Sigmoid colon (tissue), 7 donors: ENCODE results near the gene ASCL3. TPM values are rescaled to one million over a fixed set of nuclear protein-coding genes. Genes with fewer than 3 reads are reported as not detected.
"Not testable (repeated sequence)": the region's sequence is repeated elsewhere in the genome, so short reads cannot be mapped to it uniquely, and the experiment has no call there.

Source experiments
- DNase-seq: peaks from one replicate; pipeline ENCODE4 v3.0.0-alpha.2; 2019
- H3K27ac ChIP-seq, 4 donors: fragments of 200-600 bp; sonication (generic); one replicate each; pipeline ENCODE4 v1.5.1; 2016 to 2019; ENCODE audit warnings: mild to moderate bottlenecking in 1 of 4
- H3K27me3 ChIP-seq, 3 donors: fragments of 200-600 bp; sonication (generic); one replicate each; pipeline ENCODE4 v1.5.1; 2019; ENCODE audit warnings: mild to moderate bottlenecking in 1 of 3
- H3K36me3 ChIP-seq, 4 donors: fragments of 200-600 bp; sonication (generic); one replicate each; pipeline ENCODE4 v1.5.1; 2016 to 2019
- H3K4me1 ChIP-seq, 4 donors: fragments of 200-600 bp; sonication (generic); one replicate each; pipeline ENCODE4 v1.5.1; 2017 to 2019
- H3K4me3 ChIP-seq, 4 donors: fragments of 200-600 bp; sonication (generic); one replicate each; pipeline ENCODE4 v1.5.1; 2017 to 2019; ENCODE audit warnings: mild to moderate bottlenecking in 2 of 4, moderate library complexity in 1 of 4
- H3K9me3 ChIP-seq, 4 donors: fragments of 200-600 bp in 3 of 4; sonication (generic) in 3 of 4; one replicate each; pipeline versions ENCODE4 v1.5.1 to v1.6.1; 2013 to 2019
- CTCF ChIP-seq, 4 experiments: fragments of 450-650 bp in 3 of 4; fragments of 200-600 bp in 1 of 4; IDR thresholded peaks; one replicate each; pipeline ENCODE4 v1.5.1; 2016 to 2019; ENCODE audit warnings: antibody characterized with exemption in 4 of 4, mild to moderate bottlenecking in 3 of 4, moderate library complexity in 2 of 4
- EP300 ChIP-seq, 4 donors: sonication (generic); formaldehyde crosslinking; IDR thresholded peaks; one replicate each; pipeline ENCODE4 v1.6.1; 2017; ENCODE audit warnings: antibody characterized with exemption in 4 of 4
- POLR2A ChIP-seq, 2 donors: fragments of 450-650 bp; IDR thresholded peaks; one replicate each; pipeline ENCODE4 v1.6.1; 2016; ENCODE audit warnings: antibody characterized with exemption in 2 of 2, mild to moderate bottlenecking in 2 of 2, moderate library complexity in 2 of 2
- POLR2AphosphoS5 ChIP-seq, 4 donors: sonication (generic); formaldehyde crosslinking; IDR thresholded peaks; one replicate each; pipeline ENCODE4 v1.6.1; 2017; ENCODE audit warnings: antibody characterized with exemption in 4 of 4
- WGBS, 2 donors: extraction: QIAGEN DNeasy Blood & Tissue Kit; methylation state at CpG; one replicate each; pipeline ENCODE4 v1.1.7; 2013; 5-methylcytosine and 5-hydroxymethylcytosine counted together
- intact Hi-C: fragments of 100-400 bp; cut with DNase I; formaldehyde crosslinking; loops from one replicate; pipeline ENCODE4 v1.15.1; 2023
- polyA plus RNA-seq, 3 donors: library from polyadenylated mRNA; stranded (reverse); fragments of 200-250 nt; gene quantifications; one replicate each; pipeline ENCODE4 v1.2.3, GENCODE V29; 2013
- small RNA-seq, 3 donors: library from RNA; depleted of rRNA; stranded (forward); fragments of <200 nt; gene quantifications; one replicate each; pipeline ENCODE3, GENCODE V24; 2016
- total RNA-seq, 4 donors: library from RNA; depleted of rRNA; stranded (reverse); fragments of >200 nt; gene quantifications; one replicate each; pipeline ENCODE4 v1.1.0, GENCODE V29; 2016
- donor health status: healthy with polysubstance abuse.
- donor health status: Bipolar disorder and iron deficiency.
- donor health status: healthy.

Gene ASCL3
- total and polyA plus RNA-seq, 7 donors = not detected

- no peak for DNase-seq
- Histone ChIP-seq H3K27ac (no peak overlapping the region), H3K27me3 (no peaks in the 10 kb centered on the region), H3K36me3 (no peaks in the 10 kb centered on the region), H3K9me3 (no peaks in the 10 kb centered on the region), H3K4me1 (peaks cover 0 to 14% (median 10%) of the 10 kb centered on the region in 4 donors), H3K4me3 (no peak overlapping the region)
- intact Hi-C loops = no loop called here
- TF ChIP-seq POLR2AphosphoS5 (IDR thresholded peaks at IDR 0.05) (no peak), POLR2A (IDR thresholded peaks at IDR 0.05) (no peak), EP300 (IDR thresholded peaks at IDR 0.05) (no peak), CTCF (IDR thresholded peaks at IDR 0.05) (no peak)
- 92 to 94% methylated on average over 1 of the region's 1 CpG for WGBS, 2 donors
These were observed 35.7 kb downstream of the ASCL3 start for GRCh38 chr11:8907116-8907515.

- intact Hi-C loops = no loop called here
- H3K27me3 ChIP-seq = no peaks in the 10 kb centered on the region
- H3K4me1 ChIP-seq = peaks cover 0 to 10% (median 7%) of the 10 kb centered on the region in 4 donors
- 90 to 94% methylated on average over 5 of the region's 5 CpGs for WGBS, 2 donors
- H3K36me3 ChIP-seq = no peaks in the 10 kb centered on the region
- TF ChIP-seq POLR2AphosphoS5 (IDR thresholded peaks at IDR 0.05) = no peak
- no peak for TF ChIP-seq EP300 (IDR thresholded peaks at IDR 0.05)
- no peak for TF ChIP-seq CTCF (IDR thresholded peaks at IDR 0.05)
- no peak for TF ChIP-seq POLR2A (IDR thresholded peaks at IDR 0.05)
- no peak overlapping the region for H3K27ac ChIP-seq
- no peaks in the 10 kb centered on the region for H3K9me3 ChIP-seq
- no peak for DNase-seq
- H3K4me3 ChIP-seq = no peak overlapping the region
These were observed 37.2 kb downstream of the ASCL3 start for GRCh38 chr11:8905528-8906165.

- H3K4me3 ChIP-seq = no peak overlapping the region
- H3K27me3 ChIP-seq = no peaks in the 10 kb centered on the region
- no peaks in the 10 kb centered on the region for H3K36me3 ChIP-seq
- DNase-seq = no peak
- no peak for TF ChIP-seq CTCF (IDR thresholded peaks at IDR 0.05)
- TF ChIP-seq POLR2AphosphoS5 (IDR thresholded peaks at IDR 0.05) = no peak
- no peak for TF ChIP-seq EP300 (IDR thresholded peaks at IDR 0.05)
- TF ChIP-seq POLR2A (IDR thresholded peaks at IDR 0.05) = no peak
- H3K27ac ChIP-seq = no peak overlapping the region
- H3K9me3 ChIP-seq = peaks cover 0 to 9% (median 5%) of the 10 kb centered on the region in 4 donors
- intact Hi-C loops = no loop called here
- no peaks in the 10 kb centered on the region for H3K4me1 ChIP-seq
These were observed 43.6 kb downstream of the ASCL3 start for GRCh38 chr11:8899119-8899753.

GRCh38 chr11:8891185-8891584 lies 51.6 kb downstream of the ASCL3 start:
- H3K4me1 ChIP-seq, H3K9me3 ChIP-seq, H3K36me3 ChIP-seq, H3K27ac ChIP-seq, H3K4me3 ChIP-seq, DNase-seq, H3K27me3 ChIP-seq, intact Hi-C loops: not testable (repeated sequence)
- 89 to 97% methylated on average over 2 of the region's 2 CpGs for WGBS, 2 donors

Small RNA genes within 50 kb of the gene (small RNA-seq; reads per million reads assigned to genes)
- gene RF00019 = 0 reads per million in 3 donors

Other genes starting within 250 kb of the ASCL3 start
- gene AKIP1, start 31.8 kb downstream of the ASCL3 start, total RNA-seq = 10 to 100 TPM; 21.6 to 33.2 (median 26.5) TPM
- 10 to 100 TPM; 18.0 to 19.8 (median 19.3) TPM for gene AKIP1, start 31.8 kb downstream of the ASCL3 start, polyA plus RNA-seq
- not detected for gene C11orf16, start 10.1 kb downstream of the ASCL3 start, total RNA-seq
- not detected for gene C11orf16, start 10.1 kb downstream of the ASCL3 start, polyA plus RNA-seq
- 10 to 100 TPM; 13.3 to 24.3 (median 20.1) TPM for gene TMEM9B, start 21.4 kb upstream of the ASCL3 start, total RNA-seq
- 10 to 100 TPM; 48.3 to 58.9 (median 49.8) TPM for gene TMEM9B, start 21.4 kb upstream of the ASCL3 start, polyA plus RNA-seq
- 1 to 10 TPM; 2.3 to 5.3 (median 3.6) TPM for gene NRIP3, start 61.0 kb upstream of the ASCL3 start, total RNA-seq
- under 1 TPM in 2 of 3 donors, not detected in 1; under 0.01 to 0.61 TPM for gene NRIP3, start 61.0 kb upstream of the ASCL3 start, polyA plus RNA-seq
- 10 to 100 TPM in 3 of 4 donors, 1 to 10 TPM in 1; 7.5 to 22.9 (median 14.2) TPM for gene SCUBE2, start 148.6 kb upstream of the ASCL3 start, total RNA-seq
- 1 to 10 TPM; 2.3 to 6.0 (median 3.4) TPM for gene SCUBE2, start 148.6 kb upstream of the ASCL3 start, polyA plus RNA-seq